Mesothelial cell of epicardium (in vitro differentiated cells): ENCODE results near the gene USP40. TPM values are rescaled to one million over a fixed set of nuclear protein-coding genes. Genes with fewer than 3 reads are reported as not detected.
A peak's percentile ranks its signal among the peaks of the same experiment; 100 is the strongest.

Source experiments
- DNase-seq, 2 experiments: peaks; one replicate each; pipeline ENCODE4 v3.0.0; 2021; ENCODE audit warnings: low spot score in 2 of 2; ENCODE audit not compliant: unreplicated experiment in 2 of 2
- H3K27ac Mint-ChIP-seq: 2 replicates; pipeline ENCODE4 v1.8.0; 2021; ENCODE audit warnings: mixed read lengths
- H3K27me3 Mint-ChIP-seq: 2 replicates; pipeline ENCODE4 v1.8.0; 2021; ENCODE audit warnings: low read depth, mixed read lengths
- H3K36me3 Mint-ChIP-seq: 2 replicates; pipeline ENCODE4 v1.8.0; 2021; ENCODE audit warnings: mixed read lengths
- H3K4me1 Mint-ChIP-seq: 2 replicates; pipeline ENCODE4 v1.8.0; 2021; ENCODE audit warnings: mixed read lengths
- H3K4me3 Mint-ChIP-seq: 2 replicates; pipeline ENCODE4 v1.8.0; 2021; ENCODE audit warnings: mild to moderate bottlenecking, moderate library complexity, mixed read lengths
- H3K9me3 Mint-ChIP-seq: 2 replicates; pipeline ENCODE4 v1.8.0; 2021; ENCODE audit warnings: mixed read lengths
- total RNA-seq: library from RNA; stranded (reverse); gene quantifications from 3 replicates; pipeline ENCODE4 v1.2.1, GENCODE V29; 2021
- TF ChIP-seq, protein P1 (sequence below): fragments of 200-600 bp; sonication (generic); IDR thresholded peaks from one replicate; pipeline ENCODE4 v1.5.0; 2021; ENCODE audit warnings: antibody characterized with exemption; ENCODE audit not compliant: unreplicated experiment

Gene USP40
- total RNA-seq, 1 donor from 2014 or later: 51.0 TPM

DNA sequence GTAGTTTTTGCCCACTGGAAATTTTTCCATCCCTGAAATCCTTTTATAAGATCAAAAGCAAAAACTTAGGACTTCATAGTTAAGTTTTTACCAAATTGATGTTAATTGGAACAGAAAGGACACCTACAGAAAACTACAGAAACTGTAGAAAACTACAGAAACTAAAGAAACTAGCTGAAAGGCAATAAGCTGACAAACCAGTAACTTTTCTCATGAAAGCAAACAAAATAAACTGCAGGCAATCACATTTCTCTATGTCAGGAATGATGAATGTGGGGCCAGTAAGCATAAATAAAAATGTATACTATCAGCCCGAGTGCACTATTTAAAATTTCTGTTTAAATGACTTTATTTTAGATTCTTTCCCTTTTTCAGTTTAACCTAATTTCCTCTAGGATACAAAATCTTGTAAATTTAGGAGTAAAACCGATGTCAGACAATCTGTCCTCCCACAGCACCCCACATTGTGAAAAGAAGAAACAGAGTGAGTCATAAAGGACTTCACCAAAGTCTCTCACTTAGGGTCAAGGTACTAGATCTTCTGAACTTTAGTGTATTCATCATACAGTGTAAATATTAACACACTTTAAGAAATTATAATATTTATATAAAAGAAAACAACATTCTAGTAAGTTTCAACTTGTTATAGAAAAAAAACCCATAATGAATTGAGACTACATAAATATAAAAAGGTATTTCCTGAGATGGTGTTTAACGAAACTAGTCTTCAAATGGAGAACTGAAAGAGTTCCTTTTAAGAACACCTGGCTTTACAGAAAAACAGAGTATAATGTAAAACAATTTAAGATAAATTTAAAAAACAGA lies 46.6 kb downstream of the USP40 start:
- no peak overlapping the region for H3K4me3 Mint-ChIP-seq
- H3K27me3 Mint-ChIP-seq: no peaks in the 10 kb centered on the region
- no peak for DNase-seq
- peak overlapping the region; percentile 56 for H3K27ac Mint-ChIP-seq
- H3K4me1 Mint-ChIP-seq: peaks cover 10% of the 10 kb centered on the region
- H3K36me3 Mint-ChIP-seq: peaks cover 41% of the 10 kb centered on the region
- TF ChIP-seq, protein P1, sequence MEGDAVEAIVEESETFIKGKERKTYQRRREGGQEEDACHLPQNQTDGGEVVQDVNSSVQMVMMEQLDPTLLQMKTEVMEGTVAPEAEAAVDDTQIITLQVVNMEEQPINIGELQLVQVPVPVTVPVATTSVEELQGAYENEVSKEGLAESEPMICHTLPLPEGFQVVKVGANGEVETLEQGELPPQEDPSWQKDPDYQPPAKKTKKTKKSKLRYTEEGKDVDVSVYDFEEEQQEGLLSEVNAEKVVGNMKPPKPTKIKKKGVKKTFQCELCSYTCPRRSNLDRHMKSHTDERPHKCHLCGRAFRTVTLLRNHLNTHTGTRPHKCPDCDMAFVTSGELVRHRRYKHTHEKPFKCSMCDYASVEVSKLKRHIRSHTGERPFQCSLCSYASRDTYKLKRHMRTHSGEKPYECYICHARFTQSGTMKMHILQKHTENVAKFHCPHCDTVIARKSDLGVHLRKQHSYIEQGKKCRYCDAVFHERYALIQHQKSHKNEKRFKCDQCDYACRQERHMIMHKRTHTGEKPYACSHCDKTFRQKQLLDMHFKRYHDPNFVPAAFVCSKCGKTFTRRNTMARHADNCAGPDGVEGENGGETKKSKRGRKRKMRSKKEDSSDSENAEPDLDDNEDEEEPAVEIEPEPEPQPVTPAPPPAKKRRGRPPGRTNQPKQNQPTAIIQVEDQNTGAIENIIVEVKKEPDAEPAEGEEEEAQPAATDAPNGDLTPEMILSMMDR: no peak
- H3K9me3 Mint-ChIP-seq: peaks cover 5% of the 10 kb centered on the region

DNA sequence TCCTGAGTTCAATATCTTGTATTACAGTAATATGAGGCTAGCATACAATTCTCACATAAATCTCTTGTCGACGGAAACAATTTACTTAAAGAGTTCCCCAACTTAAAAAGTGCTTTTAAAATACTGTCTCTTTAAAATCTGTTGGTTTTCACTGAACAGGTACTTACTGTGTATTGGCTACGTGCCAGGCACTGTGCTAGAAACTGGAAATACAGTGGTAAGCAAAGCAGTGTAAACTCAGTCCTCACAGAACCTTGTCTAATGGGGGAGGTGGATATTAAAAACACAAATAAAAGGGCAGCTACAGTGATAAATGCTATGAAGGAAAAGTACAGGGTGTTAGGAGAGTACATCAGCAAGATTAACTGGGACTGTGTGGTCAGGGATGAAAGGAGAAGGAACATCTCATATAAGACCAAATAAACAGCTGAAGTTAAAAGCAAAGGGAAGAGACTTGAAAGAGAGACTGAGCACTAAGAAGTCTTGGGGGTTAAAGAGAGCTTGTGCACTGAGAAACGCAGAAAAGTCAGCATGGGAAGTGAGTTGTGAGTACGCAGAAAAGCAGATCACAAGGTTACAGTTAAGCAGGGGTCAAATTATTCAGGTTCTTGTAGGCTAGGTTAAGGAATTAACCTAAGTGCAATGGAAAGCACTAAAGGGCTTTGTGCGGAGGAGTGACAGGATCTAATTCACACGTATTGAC lies 52.5 kb downstream of the USP40 start:
- peaks cover 5% of the 10 kb centered on the region for H3K9me3 Mint-ChIP-seq
- no peak overlapping the region for H3K4me3 Mint-ChIP-seq
- no peaks in the 10 kb centered on the region for H3K27me3 Mint-ChIP-seq

DNA sequence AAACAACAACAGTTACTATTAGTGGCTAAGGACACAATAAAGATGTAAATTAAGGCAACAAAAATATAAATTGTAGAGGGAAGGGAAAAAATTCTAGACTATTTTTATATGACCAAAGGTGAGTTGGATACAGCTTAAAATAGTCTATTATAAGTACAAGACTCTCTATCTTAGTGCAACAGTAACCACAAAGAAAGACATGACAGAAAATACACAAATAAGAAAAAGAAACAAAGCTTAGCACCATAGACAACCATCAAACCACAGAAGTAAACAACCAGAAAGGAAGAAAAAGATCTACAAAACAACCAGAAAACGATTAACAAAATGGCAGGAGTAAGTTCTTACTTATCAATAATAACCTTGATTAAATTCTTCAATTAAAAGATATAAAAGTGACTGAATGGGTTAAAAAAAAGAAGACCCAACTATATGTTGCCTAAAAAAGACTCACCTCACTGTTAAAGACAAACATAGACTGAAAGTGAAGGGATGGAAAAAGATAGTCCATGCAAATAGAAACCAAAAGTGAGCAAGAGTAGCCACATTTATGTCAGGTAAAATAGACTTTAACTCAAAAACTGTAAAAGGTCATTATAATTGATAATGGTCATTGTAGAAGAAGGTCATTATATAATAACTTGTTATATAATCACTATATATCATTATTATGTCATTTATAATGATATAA lies 62.5 kb downstream of the USP40 start:
- DNase-seq: no peak
- Mint-ChIP-seq H3K9me3 (peaks cover 57% of the 10 kb centered on the region), H3K4me1 (peaks cover 2% of the 10 kb centered on the region), H3K27me3 (no peaks in the 10 kb centered on the region), H3K4me3 (no peak overlapping the region), H3K36me3 (peaks cover 69% of the 10 kb centered on the region), H3K27ac (no peak overlapping the region)
- TF ChIP-seq, protein P1: no peak

More for the DNA sequence above, 52.5 kb downstream of the USP40 start:
- peak overlapping the region; percentile 27 for H3K27ac Mint-ChIP-seq
- H3K36me3 Mint-ChIP-seq: peaks cover 28% of the 10 kb centered on the region
- H3K4me1 Mint-ChIP-seq: peaks cover 18% of the 10 kb centered on the region
- DNase-seq: peak; percentile 28 to 43
- TF ChIP-seq, protein P1: no peak

GRCh38 chr2:233503481-233503880 lies 63.1 kb downstream of the USP40 start:
- no peak for DNase-seq
- Mint-ChIP-seq H3K4me3 (no peak overlapping the region), H3K27me3 (no peaks in the 10 kb centered on the region), H3K9me3 (peaks cover 57% of the 10 kb centered on the region), H3K36me3 (peaks cover 74% of the 10 kb centered on the region), H3K4me1 (peaks cover 2% of the 10 kb centered on the region), H3K27ac (no peak overlapping the region)
- TF ChIP-seq, protein P1: no peak

- H3K27ac Mint-ChIP-seq: no peak overlapping the region
Measured at GRCh38 chr2:233501198-233502076, 65.1 kb downstream of the USP40 start.

More at GRCh38 chr2:233501198-233502076, 65.1 kb downstream of the USP40 start:
- H3K4me3 Mint-ChIP-seq: no peak overlapping the region
- no peaks in the 10 kb centered on the region for H3K27me3 Mint-ChIP-seq
- peaks cover 49% of the 10 kb centered on the region for H3K9me3 Mint-ChIP-seq
- TF ChIP-seq, protein P1: no peak
- H3K36me3 Mint-ChIP-seq: peaks cover 81% of the 10 kb centered on the region
- DNase-seq: no peak
- peaks cover 5% of the 10 kb centered on the region for H3K4me1 Mint-ChIP-seq
